ENCODE results near the gene LINGO3. TPM values are rescaled to one million over a fixed set of nuclear protein-coding genes. Genes with fewer than 3 reads are reported as not detected.

The LINGO3 gene
- total RNA-seq, 3 donors from 2014 or later: not detected

DNA sequence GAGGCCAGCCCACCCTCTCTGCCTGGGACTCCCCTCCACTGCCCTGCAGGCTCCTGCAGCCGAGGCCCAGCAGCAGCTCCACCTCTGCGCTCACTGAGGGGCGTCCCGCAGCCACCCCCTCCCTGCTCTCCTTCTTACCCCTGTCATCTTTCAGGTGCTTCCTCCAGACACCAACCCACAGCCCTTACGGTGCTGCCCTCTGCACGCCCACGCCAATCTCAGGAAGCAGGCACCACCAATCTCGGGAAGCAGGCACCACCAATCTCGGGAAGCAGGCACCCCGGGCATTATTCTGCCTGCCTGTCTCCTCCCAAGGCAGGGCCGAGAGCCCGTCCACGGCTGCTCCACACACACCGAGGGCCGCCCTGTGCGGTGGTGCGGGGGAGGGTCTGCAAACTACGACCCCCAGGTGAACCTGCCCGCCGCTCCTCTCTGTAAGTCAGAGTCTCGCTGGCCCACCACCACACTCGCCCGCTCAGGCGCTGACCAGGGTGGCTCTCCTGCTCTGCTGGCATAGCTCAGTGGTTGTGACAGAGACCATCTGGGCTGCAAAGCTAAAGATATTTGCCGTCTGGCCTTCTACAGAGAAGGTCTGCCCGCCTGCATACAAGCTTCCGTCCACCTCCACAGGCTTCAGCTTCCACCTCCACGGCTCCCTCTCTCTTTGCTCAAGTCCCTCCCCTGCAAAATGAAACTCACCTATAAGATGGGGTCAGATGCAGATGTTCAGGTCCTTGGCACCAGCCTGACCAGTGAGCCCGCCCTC lies 17.5 kb upstream of the LINGO3 start:
- Mint-ChIP-seq H3K9me3 (no peaks in the 10 kb centered on the region), H3K4me1 (ENCODE audit: low read depth) (peaks cover 43% of the 10 kb centered on the region), H3K27me3 (ENCODE audit: low read depth) (no peaks in the 10 kb centered on the region), H3K4me3 (peak overlapping the region; percentile 53), H3K36me3 (ENCODE audit: insufficient read depth) (peaks cover 19% of the 10 kb centered on the region)
- ATAC-seq (no peak), DNase-seq (no peak)

- Mint-ChIP-seq H3K4me3 (no peak overlapping the region), H3K27me3 (ENCODE audit: low read depth) (no peaks in the 10 kb centered on the region), H3K4me1 (ENCODE audit: low read depth) (peaks cover 34% of the 10 kb centered on the region), H3K36me3 (ENCODE audit: insufficient read depth) (peaks cover 19% of the 10 kb centered on the region), H3K9me3 (no peaks in the 10 kb centered on the region)
- DNase-seq: no peak
- no peak for ATAC-seq
Measured at GRCh38 chr19:2324220-2324948, 16.4 kb upstream of the LINGO3 start.

- Mint-ChIP-seq H3K4me3 (no peak overlapping the region), H3K36me3 (ENCODE audit: insufficient read depth) (peaks cover 19% of the 10 kb centered on the region), H3K27me3 (ENCODE audit: low read depth) (no peaks in the 10 kb centered on the region), H3K4me1 (ENCODE audit: low read depth) (peaks cover 31% of the 10 kb centered on the region), H3K9me3 (no peaks in the 10 kb centered on the region)
- ATAC-seq (no peak), DNase-seq (no peak)
Measured at GRCh38 chr19:2323707-2324106, 15.8 kb upstream of the LINGO3 start.

DNA sequence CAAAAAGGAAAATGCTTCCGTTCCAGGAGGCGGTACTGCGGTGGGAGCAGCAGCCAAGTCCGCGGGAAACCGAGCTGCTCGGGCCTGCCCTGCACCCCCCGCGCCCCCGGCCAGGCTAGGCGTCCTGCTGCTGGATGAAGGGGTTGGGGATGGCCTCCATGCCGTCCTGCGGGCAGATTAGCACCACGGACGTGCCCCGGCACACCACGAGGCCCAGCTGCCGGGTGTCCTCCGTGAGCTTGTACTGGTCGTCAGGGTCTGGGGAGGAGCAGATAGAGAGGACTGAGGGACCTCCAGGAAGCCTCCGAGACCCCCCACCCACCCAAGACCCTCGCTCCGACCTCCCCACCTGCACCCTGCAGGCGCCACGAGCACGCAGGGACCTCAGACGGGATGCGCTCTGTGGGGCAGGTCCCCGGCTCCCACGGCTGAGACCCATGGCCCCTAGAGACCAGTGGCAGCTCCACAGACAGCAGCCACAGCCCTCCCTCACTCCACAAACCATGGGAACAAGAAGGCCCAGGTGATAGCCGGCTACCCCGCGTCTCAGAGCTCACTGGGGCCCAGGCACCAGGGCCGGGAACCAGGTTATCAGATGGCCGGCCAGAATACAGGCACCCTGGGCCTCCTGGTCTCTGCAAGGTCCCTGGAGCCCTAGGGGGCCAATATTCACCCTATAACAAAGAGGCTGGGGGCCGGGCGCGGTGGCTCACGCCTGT lies 13.8 kb upstream of the LINGO3 start:
- Mint-ChIP-seq H3K36me3 (ENCODE audit: insufficient read depth) (peaks cover 11% of the 10 kb centered on the region), H3K27me3 (ENCODE audit: low read depth) (no peaks in the 10 kb centered on the region), H3K4me3 (no peak overlapping the region), H3K9me3 (no peaks in the 10 kb centered on the region), H3K4me1 (ENCODE audit: low read depth) (peaks cover 18% of the 10 kb centered on the region)
- ATAC-seq (no peak), DNase-seq (no peak)

DNA sequence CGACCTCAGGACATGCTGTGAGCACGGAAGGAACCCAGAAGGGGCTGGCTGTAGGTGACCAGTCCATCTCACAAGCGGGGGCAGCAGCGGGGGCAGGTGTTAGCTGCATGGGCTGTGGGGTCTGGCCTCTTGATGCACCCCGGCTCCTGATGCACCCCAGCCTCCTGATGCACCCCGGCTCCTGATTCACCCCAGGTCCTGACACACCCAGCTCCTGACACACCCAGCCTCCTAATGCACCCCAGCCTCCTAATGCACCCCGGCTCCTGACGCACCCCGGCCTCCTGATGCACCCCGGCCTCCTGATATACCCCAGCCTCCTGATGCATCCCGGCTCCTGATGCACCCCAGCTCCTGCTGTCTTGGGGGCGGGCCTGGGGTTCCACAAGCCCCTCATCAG lies 13.0 kb upstream of the LINGO3 start:
- peaks cover 10% of the 10 kb centered on the region for H3K36me3 Mint-ChIP-seq (ENCODE audit: insufficient read depth)
- no peak overlapping the region for H3K4me3 Mint-ChIP-seq
- H3K27me3 Mint-ChIP-seq (ENCODE audit: low read depth): peaks cover under 1% of the 10 kb centered on the region
- ATAC-seq (no peak), DNase-seq (no peak)
- no peaks in the 10 kb centered on the region for H3K9me3 Mint-ChIP-seq
- H3K4me1 Mint-ChIP-seq (ENCODE audit: low read depth): peaks cover 12% of the 10 kb centered on the region

- peaks cover 4% of the 10 kb centered on the region for H3K4me1 Mint-ChIP-seq (ENCODE audit: low read depth)
- H3K4me3 Mint-ChIP-seq: no peak overlapping the region
- DNase-seq: no peak
- no peak for ATAC-seq
- peaks cover 5% of the 10 kb centered on the region for H3K9me3 Mint-ChIP-seq
- peaks cover 5% of the 10 kb centered on the region for H3K27me3 Mint-ChIP-seq (ENCODE audit: low read depth)
- peaks cover 2% of the 10 kb centered on the region for H3K36me3 Mint-ChIP-seq (ENCODE audit: insufficient read depth)
Measured at GRCh38 chr19:2320049-2320448, 12.1 kb upstream of the LINGO3 start.

DNA sequence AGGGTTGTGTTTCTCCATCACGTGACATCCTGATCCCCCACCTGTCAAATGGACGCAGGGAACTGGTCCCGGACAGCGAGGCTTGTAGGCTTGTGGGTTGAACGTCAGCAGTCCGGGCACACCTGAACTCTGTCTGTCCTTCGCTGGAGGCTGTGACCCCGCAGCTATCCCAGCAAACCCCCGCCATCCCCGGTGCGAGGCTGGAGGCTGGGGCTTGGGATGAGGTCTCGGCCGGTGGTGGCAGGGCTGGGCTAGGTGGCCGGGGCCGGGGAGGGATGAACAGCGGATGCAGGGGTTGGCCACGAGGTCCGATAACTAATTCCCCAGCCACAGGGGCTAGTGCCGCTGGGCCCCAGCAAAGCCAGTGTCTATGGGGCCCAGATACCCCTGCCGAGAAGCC lies 11.6 kb upstream of the LINGO3 start:
- DNase-seq: no peak
- H3K9me3 Mint-ChIP-seq: peaks cover 9% of the 10 kb centered on the region
- H3K4me1 Mint-ChIP-seq (ENCODE audit: low read depth): peaks cover 3% of the 10 kb centered on the region
- ATAC-seq: no peak
- H3K4me3 Mint-ChIP-seq: no peak overlapping the region
- H3K36me3 Mint-ChIP-seq (ENCODE audit: insufficient read depth): peaks cover 2% of the 10 kb centered on the region
- H3K27me3 Mint-ChIP-seq (ENCODE audit: low read depth): peaks cover 9% of the 10 kb centered on the region

GRCh38 chr19:2318923-2319322 lies 11.0 kb upstream of the LINGO3 start:
- Mint-ChIP-seq H3K4me1 (ENCODE audit: low read depth) (no peaks in the 10 kb centered on the region), H3K4me3 (no peak overlapping the region), H3K36me3 (ENCODE audit: insufficient read depth) (no peaks in the 10 kb centered on the region), H3K9me3 (peaks cover 9% of the 10 kb centered on the region), H3K27me3 (ENCODE audit: low read depth) (peaks cover 12% of the 10 kb centered on the region)
- no peak for ATAC-seq
- no peak for DNase-seq

DNA sequence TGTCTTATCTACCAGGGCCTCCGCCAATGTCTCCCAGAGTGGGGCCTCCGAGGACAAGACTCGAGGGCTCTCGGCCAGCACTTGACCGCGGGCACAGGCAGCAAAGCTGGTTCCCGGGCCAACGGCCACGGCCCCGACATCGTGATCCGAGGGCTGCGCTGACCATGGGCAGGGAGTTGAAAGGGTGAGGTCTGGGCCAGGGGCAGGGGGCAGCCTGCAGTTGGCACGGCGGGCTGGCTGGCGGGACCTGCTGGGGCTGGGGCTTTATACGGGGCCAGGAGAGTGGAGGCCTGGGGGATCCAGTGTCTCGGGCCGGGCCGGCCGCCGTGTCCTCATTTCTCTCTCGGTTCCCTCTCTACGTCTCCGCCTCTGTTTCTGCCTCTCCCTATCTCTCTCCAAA lies 9.8 kb upstream of the LINGO3 start:
- ATAC-seq: no peak
- H3K36me3 Mint-ChIP-seq (ENCODE audit: insufficient read depth): no peaks in the 10 kb centered on the region
- H3K9me3 Mint-ChIP-seq: peaks cover 9% of the 10 kb centered on the region
- no peaks in the 10 kb centered on the region for H3K4me1 Mint-ChIP-seq (ENCODE audit: low read depth)
- DNase-seq: no peak
- H3K27me3 Mint-ChIP-seq (ENCODE audit: low read depth): peaks cover 22% of the 10 kb centered on the region
- no peak overlapping the region for H3K4me3 Mint-ChIP-seq

DNA sequence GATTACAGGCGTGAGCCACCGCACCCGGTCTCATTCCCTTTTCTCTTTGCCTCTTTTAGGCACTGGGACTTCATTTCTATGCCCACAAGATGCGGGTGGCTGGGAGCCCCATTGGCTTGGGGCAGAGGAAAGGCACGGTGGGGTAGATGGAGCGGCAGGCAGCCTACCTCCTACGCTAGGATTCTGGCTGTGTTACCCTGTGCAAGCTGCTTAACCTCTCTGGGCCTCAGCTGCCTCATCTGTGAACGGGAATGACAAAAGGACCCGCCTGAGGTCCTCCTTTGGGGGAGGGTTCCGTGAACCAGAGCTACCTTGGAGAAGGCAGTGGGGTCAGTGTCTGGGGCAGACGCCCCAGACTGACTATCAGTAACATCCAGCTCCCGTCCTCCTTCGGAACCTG lies 9.3 kb upstream of the LINGO3 start:
- Mint-ChIP-seq H3K4me1 (ENCODE audit: low read depth) (no peaks in the 10 kb centered on the region), H3K9me3 (peaks cover 9% of the 10 kb centered on the region), H3K36me3 (ENCODE audit: insufficient read depth) (no peaks in the 10 kb centered on the region), H3K27me3 (ENCODE audit: low read depth) (peaks cover 23% of the 10 kb centered on the region), H3K4me3 (no peak overlapping the region)
- DNase-seq (no peak), ATAC-seq (no peak)

DNA sequence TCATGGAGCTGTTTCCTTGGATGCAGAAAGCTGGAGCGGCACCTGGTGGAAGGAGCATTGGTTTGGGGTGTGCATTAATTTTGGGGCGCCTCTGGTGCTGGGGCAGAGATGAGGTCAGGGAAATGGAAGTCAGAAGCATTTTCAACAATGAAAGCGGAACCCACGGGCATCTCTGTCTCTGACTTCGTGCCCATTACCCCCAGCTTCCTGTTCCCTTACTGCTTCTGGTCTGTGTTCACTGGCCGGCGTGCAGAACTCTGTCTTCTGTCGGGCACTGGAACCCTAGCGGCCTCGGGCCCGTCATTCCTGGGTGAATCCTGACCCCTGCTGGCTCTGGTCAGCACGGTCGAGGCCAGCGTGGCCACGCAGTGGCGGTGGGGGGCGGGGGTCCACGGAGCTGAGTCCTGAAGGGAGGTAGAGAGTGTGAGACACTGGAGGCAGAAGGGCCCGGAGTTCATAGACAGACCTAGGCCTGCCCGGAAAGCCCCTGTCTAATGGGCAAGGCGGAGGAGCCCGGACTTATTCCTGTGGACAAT lies 7.9 kb upstream of the LINGO3 start:
- peak in 1 of 2 donors; percentile 51 for ATAC-seq
- H3K36me3 Mint-ChIP-seq (ENCODE audit: insufficient read depth): no peaks in the 10 kb centered on the region
- no peak for DNase-seq
- H3K4me1 Mint-ChIP-seq (ENCODE audit: low read depth): no peaks in the 10 kb centered on the region
- peaks cover 27% of the 10 kb centered on the region for H3K27me3 Mint-ChIP-seq (ENCODE audit: low read depth)
- H3K9me3 Mint-ChIP-seq: peaks cover 9% of the 10 kb centered on the region
- H3K4me3 Mint-ChIP-seq: no peak overlapping the region

DNA sequence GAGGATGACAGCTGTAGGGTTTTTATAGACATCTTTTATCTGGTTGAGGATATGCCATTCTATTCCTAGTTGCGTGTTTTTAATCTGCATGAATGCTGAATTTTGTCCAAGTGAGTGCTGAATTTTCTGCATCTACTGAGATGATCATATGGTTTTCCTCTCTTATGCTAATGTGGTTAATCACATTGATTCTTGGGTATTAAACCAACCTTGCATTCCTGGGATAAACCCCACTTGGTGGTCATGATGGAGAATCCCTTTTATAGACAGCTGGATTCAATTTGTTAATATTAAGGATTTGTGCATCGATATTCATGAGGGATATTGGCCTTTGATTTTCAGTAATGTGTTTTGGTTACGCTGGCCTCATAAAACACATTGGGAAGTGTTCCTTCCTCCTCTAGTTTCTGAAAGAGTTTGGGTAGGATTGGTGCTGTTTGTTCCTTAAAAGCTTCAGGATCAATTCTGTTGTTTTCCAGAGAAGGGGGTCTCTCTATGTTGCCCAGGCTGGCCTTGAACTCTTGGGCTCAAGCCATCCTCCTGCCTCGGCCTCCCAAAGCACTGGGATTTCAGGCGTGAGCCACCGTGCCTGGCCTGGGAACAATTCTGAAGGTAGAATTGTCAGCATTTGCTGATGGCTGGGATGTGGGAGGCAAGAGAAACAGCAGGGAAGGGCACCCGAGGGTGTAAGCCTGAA lies 7.3 kb upstream of the LINGO3 start:
- peaks cover 33% of the 10 kb centered on the region for H3K27me3 Mint-ChIP-seq (ENCODE audit: low read depth)
- no peak overlapping the region for H3K4me3 Mint-ChIP-seq
- DNase-seq (no peak), ATAC-seq (no peak)
- H3K9me3 Mint-ChIP-seq: peaks cover 9% of the 10 kb centered on the region
- no peaks in the 10 kb centered on the region for H3K4me1 Mint-ChIP-seq (ENCODE audit: low read depth)
- H3K36me3 Mint-ChIP-seq (ENCODE audit: insufficient read depth): no peaks in the 10 kb centered on the region

GRCh38 chr19:2312820-2313501 lies 5.0 kb upstream of the LINGO3 start:
- Mint-ChIP-seq H3K9me3 (peaks cover 9% of the 10 kb centered on the region), H3K36me3 (ENCODE audit: insufficient read depth) (no peaks in the 10 kb centered on the region), H3K27me3 (ENCODE audit: low read depth) (peaks cover 52% of the 10 kb centered on the region), H3K4me1 (ENCODE audit: low read depth) (peaks cover 2% of the 10 kb centered on the region), H3K4me3 (no peak overlapping the region)
- ATAC-seq (no peak), DNase-seq (no peak)

Data from activated T-cell treated with anti-CD3 and anti-CD28 coated beads, Interleukin-2, amount 50 U/mL, for 4 hours (primary cell).